ENCODE measurements around the gene CLCN4.

CLCN4 gene

GRCh38 chrX:10168226-10168625, 11.5 kb downstream of the CLCN4 start:
- no peak for DNase-seq

GRCh38 chrX:10169175-10169574, 12.4 kb downstream of the CLCN4 start:
- DNase-seq, result no peak

GRCh38 chrX:10171249-10171648, 14.5 kb downstream of the CLCN4 start:
- no peak for DNase-seq

- DNase-seq, result no peak
Observed at GRCh38 chrX:10172877-10173276, 16.1 kb downstream of the CLCN4 start.

GRCh38 chrX:10173331-10173900, 16.6 kb downstream of the CLCN4 start:
- no peak for DNase-seq

- DNase-seq, result no peak
Observed at GRCh38 chrX:10174051-10174450, 17.3 kb downstream of the CLCN4 start.

- DNase-seq, result no peak
Observed at GRCh38 chrX:10174810-10175209, 18.0 kb downstream of the CLCN4 start.

- no peak for DNase-seq
Observed at GRCh38 chrX:10175319-10175871, 18.6 kb downstream of the CLCN4 start.

GRCh38 chrX:10176121-10177003, 19.6 kb downstream of the CLCN4 start:
- peak; percentile 91 for DNase-seq

- no peak for DNase-seq
Observed at GRCh38 chrX:10177004-10177396, 20.2 kb downstream of the CLCN4 start.

- no peak for DNase-seq
Observed at GRCh38 chrX:10177601-10178000, 20.8 kb downstream of the CLCN4 start.

- DNase-seq, result no peak
Observed at GRCh38 chrX:10178866-10179463, 22.2 kb downstream of the CLCN4 start.

GRCh38 chrX:10183760-10184159, 27.0 kb downstream of the CLCN4 start:
- DNase-seq, result no peak

- no peak for DNase-seq
Observed at GRCh38 chrX:10184411-10184810, 27.6 kb downstream of the CLCN4 start.

- DNase-seq, result no peak
Observed at GRCh38 chrX:10186355-10186754, 29.6 kb downstream of the CLCN4 start.

GRCh38 chrX:10187421-10187820, 30.6 kb downstream of the CLCN4 start:
- DNase-seq, result no peak

GRCh38 chrX:10189317-10190268, 32.8 kb downstream of the CLCN4 start:
- DNase-seq, result peak; percentile 82

- peak; percentile 70 for DNase-seq
Observed at GRCh38 chrX:10190367-10190766, 33.6 kb downstream of the CLCN4 start.

GRCh38 chrX:10193587-10193986, 36.8 kb downstream of the CLCN4 start:
- no peak for DNase-seq

- DNase-seq, result no peak
Observed at GRCh38 chrX:10195425-10195824, 38.6 kb downstream of the CLCN4 start.

- DNase-seq, result no peak
Observed at GRCh38 chrX:10195947-10196346, 39.2 kb downstream of the CLCN4 start.
